Measurements from ENCODE around the gene TACR1.

DNA sequence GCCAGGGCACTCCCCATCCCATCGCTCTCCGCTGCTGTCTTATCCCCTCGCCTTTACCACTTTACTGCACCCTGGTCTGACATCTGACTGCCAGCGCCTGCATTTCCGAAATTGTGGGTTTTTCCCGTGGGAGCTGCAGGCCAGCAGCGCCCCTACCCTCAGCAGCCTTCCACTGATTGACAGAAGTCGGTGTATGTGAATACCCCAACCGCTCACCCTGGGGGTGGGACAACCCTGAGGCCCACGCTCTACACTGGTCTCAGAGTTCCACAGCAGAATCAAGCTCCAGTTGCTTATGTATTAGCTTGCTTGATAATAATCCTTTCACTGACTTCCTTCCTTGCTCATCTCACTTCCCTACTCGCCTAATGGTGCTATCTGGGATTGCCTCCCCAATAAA, 178.8 kb downstream of the TACR1 start:
- TF ChIP-seq, protein P1, sequence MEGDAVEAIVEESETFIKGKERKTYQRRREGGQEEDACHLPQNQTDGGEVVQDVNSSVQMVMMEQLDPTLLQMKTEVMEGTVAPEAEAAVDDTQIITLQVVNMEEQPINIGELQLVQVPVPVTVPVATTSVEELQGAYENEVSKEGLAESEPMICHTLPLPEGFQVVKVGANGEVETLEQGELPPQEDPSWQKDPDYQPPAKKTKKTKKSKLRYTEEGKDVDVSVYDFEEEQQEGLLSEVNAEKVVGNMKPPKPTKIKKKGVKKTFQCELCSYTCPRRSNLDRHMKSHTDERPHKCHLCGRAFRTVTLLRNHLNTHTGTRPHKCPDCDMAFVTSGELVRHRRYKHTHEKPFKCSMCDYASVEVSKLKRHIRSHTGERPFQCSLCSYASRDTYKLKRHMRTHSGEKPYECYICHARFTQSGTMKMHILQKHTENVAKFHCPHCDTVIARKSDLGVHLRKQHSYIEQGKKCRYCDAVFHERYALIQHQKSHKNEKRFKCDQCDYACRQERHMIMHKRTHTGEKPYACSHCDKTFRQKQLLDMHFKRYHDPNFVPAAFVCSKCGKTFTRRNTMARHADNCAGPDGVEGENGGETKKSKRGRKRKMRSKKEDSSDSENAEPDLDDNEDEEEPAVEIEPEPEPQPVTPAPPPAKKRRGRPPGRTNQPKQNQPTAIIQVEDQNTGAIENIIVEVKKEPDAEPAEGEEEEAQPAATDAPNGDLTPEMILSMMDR (IDR thresholded peaks at IDR 0.05), result no peak
- TF ChIP-seq EP300 (IDR thresholded peaks at IDR 0.05), result no peak
- no peak for TF ChIP-seq POLR2A (IDR thresholded peaks at IDR 0.05)
